ENCODE data around the gene PSME3IP1. TPM values are rescaled to one million over a fixed set of nuclear protein-coding genes. Genes with fewer than 3 reads are reported as not detected.

The PSME3IP1 gene
- total and polyA plus RNA-seq, 2 of the 8 experiments (the other 6 are each of a cell fraction or from before 2014, with no cell fraction given) = 95.1 to 98.3 TPM

DNA sequence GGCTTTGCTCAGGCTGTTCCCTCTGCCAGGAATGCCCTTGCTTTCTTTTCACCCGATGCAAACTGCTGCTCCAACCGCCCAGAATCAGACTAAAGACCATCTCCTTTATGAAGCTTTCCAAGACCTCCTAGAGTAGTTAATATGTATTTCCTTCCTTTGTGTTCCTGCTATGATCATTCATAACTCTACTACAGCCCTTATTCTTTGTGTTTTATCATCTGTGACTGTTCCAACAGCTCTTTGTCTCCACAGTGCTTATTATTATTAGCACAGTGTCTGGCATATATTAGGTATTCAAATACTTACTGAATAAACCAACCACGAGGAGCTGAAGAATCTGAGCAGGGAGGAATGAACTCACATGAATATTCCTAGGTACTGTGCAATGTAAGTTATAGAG is 7.6 kb downstream of the PSME3IP1 start:
- no peak overlapping the region for H2AFZ ChIP-seq (ENCODE audit: low read length)
- H3K27ac ChIP-seq (ENCODE audit: low read depth, low read length) = no peak overlapping the region
- H3K4me1 ChIP-seq (replicated peaks in 1 of 4; ENCODE audit: control insufficient read depth in 3 of 4, insufficient read depth in 4 of 4, low read length in 3 of 4) = peaks cover 0 to 2% (median under 1%) of the 10 kb centered on the region in 4 experiments; a peak in 3 of 7 replicates
- H4K8ac ChIP-seq (ENCODE audit: extremely low read depth, insufficient read depth, low read length) = no peak overlapping the region
- POLR2A ChIA-PET (ENCODE audit: partially characterized antibody) = interaction anchor here (1.5 to 2.4 kb wide), 2 partner anchors 9 to 19 kb away, joined by 3 to 8 read pairs; no protein-coding TSS in a partner anchor
- no peak overlapping the region for H3K18ac ChIP-seq (ENCODE audit: extremely low read depth, low read length)
- no peak for TF ChIP-seq CEBPB (IDR thresholded peaks at IDR 0.05; ENCODE audit: low read depth, low read length)
- TF ChIP-seq GABPA (IDR thresholded peaks at IDR 0.05; ENCODE audit: borderline replicate concordance, insufficient read depth, low read length) = no peak
- TF ChIP-seq CREB1 (IDR thresholded peaks at IDR 0.05) = no peak
- no peak for TF ChIP-seq JUND (IDR thresholded peaks at IDR 0.05; ENCODE audit: low read length)
- no peak for TF ChIP-seq TCF12 (IDR thresholded peaks at IDR 0.05; ENCODE audit: low read depth, low read length)
- H2BK5ac ChIP-seq (ENCODE audit: low read depth, low read length) = no peak overlapping the region
- no peak overlapping the region for H2AK5ac ChIP-seq (ENCODE audit: low read depth, low read length)
- H2BK120ac ChIP-seq (replicated peaks; ENCODE audit: low read depth, low read length) = no peak overlapping the region
- H3K9ac ChIP-seq (replicated peaks in 1 of 4; ENCODE audit: extremely low read depth in 1 of 4, low read depth in 3 of 4, low read length in 3 of 4) = no peak overlapping the region
- no peak overlapping the region for H4K91ac ChIP-seq (replicated peaks; ENCODE audit: insufficient read length, low read length)
- FAIRE-seq (no peak), DNase-seq (ENCODE audit: low read depth in 1 of 2, low spot score in 2 of 2) (no peak)
- no peak overlapping the region for H3K56ac ChIP-seq (replicated peaks; ENCODE audit: insufficient read length, low read depth, low read length)
- H2BK15ac ChIP-seq (ENCODE audit: low read length) = no peak overlapping the region
- H3K23me2 ChIP-seq (ENCODE audit: low read depth, low read length) = no peaks in the 10 kb centered on the region; the same call in 1 of the 2 replicates
- CTCF ChIA-PET (ENCODE audit: partially characterized antibody) = interaction anchor here (0.6 to 1.6 kb wide), 3 partner anchors 10 to 199 kb away, joined by 3 to 5 read pairs (median 3); no protein-coding TSS in a partner anchor
- H3K9me3 ChIP-seq (ENCODE audit: insufficient read depth in 2 of 2, low read depth in 1 of 2, low read length in 1 of 2) = no peaks in the 10 kb centered on the region
- H3K79me1 ChIP-seq (ENCODE audit: low read depth, low read length) = peaks cover 8% of the 10 kb centered on the region; the same call in 1 of the 2 replicates
- no peak overlapping the region for H3K4ac ChIP-seq (replicated peaks; ENCODE audit: insufficient read length, low read depth, low read length)
- H3K23ac ChIP-seq (ENCODE audit: insufficient read length) = no peak overlapping the region
- H4K5ac ChIP-seq (ENCODE audit: insufficient read length, low read depth, low read length) = no peak overlapping the region
- H3K14ac ChIP-seq (ENCODE audit: insufficient read length) = no peak overlapping the region
- no peak overlapping the region for H3K4me3 ChIP-seq (ENCODE audit: extremely low read depth in 1 of 4, insufficient read depth in 2 of 4, low read depth in 3 of 4, low read length in 4 of 4)
- 90% methylated on average over 3 of the region's 3 CpGs; no CpG with 5 or more reads in 1 of the 2 experiments for WGBS, 2 experiments (ENCODE audit: extremely low coverage in 1 of 2, insufficient coverage in 1 of 2, insufficient read length in 1 of 2, insufficient replicate concordance in 2 of 2, low coverage in 1 of 2, low lambda C conversion rate in 2 of 2, missing lambda C conversion rate in 1 of 2)
- no peak overlapping the region for H3K4me2 ChIP-seq (ENCODE audit: insufficient read depth in 1 of 2, low read depth in 2 of 2, low read length in 2 of 2)
- peaks cover 0 to 45% of the 10 kb centered on the region in 2 experiments; a peak in 3 of 4 replicates for H3K79me2 ChIP-seq (ENCODE audit: control insufficient read depth in 1 of 2, insufficient read depth in 2 of 2, low read length in 2 of 2)
- no peak overlapping the region for H2BK20ac ChIP-seq (ENCODE audit: low read length)
- peaks cover 0 to 5% (median under 1%) of the 10 kb centered on the region in 4 experiments; a peak in 4 of 8 replicates for H3K36me3 ChIP-seq (ENCODE audit: control insufficient read depth in 2 of 4, insufficient read depth in 4 of 4, low read length in 3 of 4)
- H2BK12ac ChIP-seq (ENCODE audit: low read depth, low read length) = no peak overlapping the region
- H4K20me1 ChIP-seq (replicated peaks in 1 of 2; ENCODE audit: control insufficient read depth in 1 of 2, insufficient read depth in 2 of 2, low read length in 2 of 2) = no peaks in the 10 kb centered on the region
- no peaks in the 10 kb centered on the region for H3K27me3 ChIP-seq (replicated peaks in 1 of 4; ENCODE audit: control insufficient read depth in 3 of 4, extremely low read depth in 1 of 4, insufficient read depth in 3 of 4, low read length in 3 of 4)
